MV-4-11 (cell line): ENCODE measurements around the gene CTTNBP2.

Experiments used
- DNase-seq: peaks from one replicate; lab custom pipeline; 2025; lab: John Stamatoyannopoulos, UW

CTTNBP2 gene

GRCh38 chr7:117790251-117790650 lies 83.0 kb downstream of the CTTNBP2 start:
- no peak for DNase-seq

DNA sequence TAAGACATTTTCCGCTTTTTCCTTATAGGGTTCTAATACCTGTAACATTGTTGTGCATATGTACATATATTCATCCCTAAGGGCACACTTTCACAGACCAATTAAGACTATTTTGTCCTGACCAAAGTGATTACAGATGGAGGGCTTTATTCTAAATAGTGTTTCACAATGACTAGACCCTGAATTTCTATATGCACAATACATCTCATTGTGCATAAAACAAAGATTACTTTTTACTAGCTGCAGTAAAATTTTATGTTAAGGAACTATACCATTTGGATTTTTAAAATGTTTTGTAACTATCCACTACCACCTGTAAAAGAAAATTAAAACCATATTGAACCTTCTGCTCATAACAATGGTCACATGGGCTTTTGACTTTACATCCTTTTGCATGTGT lies 87.8 kb downstream of the CTTNBP2 start:
- DNase-seq = no peak

- no peak for DNase-seq
Measured at GRCh38 chr7:117784315-117784714, 88.9 kb downstream of the CTTNBP2 start.

DNA sequence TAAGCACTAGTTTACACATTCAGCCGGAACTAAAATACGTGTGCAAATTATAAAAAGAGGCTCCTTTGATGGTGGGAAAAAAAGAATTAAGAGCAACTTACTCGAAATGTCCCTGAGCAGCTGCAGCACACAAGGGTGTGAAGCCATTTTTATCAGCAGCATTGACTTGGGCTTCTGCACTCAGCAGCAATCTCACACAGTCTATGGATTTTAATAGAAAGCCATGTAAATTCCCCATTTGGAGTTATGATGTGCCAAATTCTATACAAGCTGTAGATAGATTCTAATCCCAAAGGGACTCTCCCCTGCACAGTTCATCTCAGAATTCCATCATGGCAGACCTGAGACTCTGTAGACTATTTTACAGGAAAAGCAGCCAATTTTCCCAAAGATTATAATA lies 90.5 kb downstream of the CTTNBP2 start:
- no peak for DNase-seq

GRCh38 chr7:117781707-117782106 lies 91.5 kb downstream of the CTTNBP2 start:
- no peak for DNase-seq

DNA sequence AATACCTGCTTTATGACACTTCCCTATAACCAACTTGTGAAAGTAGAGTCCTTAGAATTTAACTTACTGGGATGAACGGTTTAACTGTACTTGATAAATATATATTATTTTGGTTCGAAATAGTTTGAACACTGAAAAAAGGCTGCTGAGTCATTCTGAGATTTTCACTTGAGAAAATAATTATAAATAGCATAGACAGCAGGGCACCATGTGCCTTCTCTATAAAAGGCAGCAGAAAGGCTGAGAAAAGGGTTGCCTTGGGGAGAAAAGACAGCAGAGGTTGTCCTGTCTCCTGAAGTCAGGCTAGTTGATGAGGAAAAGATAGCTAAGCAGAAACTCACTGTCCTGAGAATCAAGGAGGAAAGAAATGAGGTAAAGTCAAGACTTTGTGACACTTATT lies 92.4 kb downstream of the CTTNBP2 start:
- DNase-seq = peak; percentile 4

DNA sequence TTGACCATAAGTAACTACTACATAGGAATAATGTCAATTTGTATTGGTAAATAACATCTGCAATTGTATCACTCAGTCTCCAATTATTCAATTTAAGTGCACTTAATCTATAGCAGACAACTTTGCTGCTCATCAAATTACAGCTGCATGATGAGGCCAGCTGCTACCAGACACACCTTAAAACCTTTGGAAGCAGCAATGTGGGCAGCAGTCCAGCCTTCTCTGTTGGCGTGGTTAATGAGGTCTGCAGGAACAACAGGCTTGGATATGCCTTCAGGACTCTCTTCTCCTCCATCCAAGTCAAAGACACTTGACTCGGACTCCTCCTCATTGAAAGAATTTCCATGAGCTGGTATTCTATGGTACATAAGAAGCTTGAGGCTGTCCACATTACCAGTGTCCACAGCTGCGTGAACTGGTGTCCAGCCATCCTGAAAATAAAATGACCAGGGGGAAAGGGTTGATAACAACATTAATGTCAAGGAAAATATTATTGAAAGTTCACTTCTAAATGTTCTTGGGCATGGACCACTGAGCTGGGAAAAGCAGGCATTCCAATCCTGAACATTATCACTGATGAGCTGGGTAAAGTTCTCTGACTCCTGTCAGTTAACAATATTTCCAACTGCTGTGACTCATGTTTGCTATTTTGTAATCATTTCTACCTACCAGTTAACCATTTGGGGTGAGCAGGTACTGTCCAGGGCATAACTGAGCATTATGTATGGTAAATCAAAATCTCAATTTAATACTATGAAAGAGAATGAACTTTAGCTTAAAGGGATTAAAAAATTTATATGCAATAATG lies 95.7 kb downstream of the CTTNBP2 start:
- no peak for DNase-seq

DNA sequence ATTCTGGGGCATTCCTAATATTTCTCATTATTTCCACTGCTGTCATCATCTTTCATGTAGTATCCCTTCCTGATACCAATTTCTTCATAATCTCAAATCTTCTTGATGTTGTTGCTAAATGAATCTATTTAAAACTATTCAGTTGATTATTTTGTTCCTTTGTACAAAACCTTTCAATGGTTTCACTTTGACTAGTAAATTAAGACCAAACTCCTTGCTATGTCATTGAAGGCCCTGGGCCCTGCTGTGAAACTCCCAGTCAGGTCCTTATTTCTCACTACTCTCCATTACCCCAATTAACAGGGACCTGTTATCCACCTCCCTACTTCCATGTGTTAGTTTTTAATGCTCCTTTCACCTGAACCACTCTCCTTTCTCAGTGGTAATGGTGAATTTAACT lies 97.0 kb downstream of the CTTNBP2 start:
- DNase-seq = no peak

DNA sequence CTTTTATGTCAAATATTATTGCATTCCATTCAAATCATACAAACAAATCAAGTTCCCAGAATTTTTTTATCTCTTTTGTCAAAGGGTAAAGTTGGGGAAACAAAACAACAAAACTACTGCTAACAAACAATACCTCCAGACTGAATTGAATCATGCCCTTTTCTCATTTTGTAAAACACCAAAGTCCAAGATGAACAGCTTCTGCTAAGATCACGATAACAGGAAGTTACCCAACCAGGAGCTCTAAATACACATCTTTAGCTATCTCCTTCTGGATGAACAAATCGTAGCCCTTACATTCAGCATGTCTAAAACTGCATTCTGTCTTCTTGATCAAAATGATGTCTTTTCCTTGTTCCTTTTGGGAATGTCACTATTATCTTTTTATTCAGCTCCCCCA lies 97.4 kb downstream of the CTTNBP2 start:
- peak; percentile 76 for DNase-seq

GRCh38 chr7:117774943-117775342 lies 98.3 kb downstream of the CTTNBP2 start:
- no peak for DNase-seq

DNA sequence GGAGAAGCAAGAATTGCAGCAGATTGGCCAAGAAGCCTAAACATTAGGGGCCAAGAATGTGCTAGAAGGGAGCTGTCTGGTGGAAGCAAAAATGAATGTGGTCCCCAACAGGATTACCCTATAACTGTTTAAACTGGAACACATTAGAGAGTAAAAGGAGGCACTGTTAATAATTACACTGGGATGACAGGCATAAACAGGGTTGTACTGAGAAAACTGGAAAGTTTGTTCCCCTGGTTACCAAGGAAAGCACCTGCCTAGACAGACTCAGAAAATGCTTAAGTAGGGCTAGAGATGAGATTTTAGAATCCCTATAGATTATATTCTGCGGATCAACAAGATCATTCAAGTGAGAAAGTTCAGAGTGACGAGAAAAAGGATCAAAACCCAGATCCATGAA lies 100.8 kb downstream of the CTTNBP2 start:
- DNase-seq = no peak

GRCh38 chr7:117771756-117772155 lies 101.5 kb downstream of the CTTNBP2 start:
- DNase-seq = no peak

- DNase-seq = no peak
Measured at GRCh38 chr7:117769085-117769484, 104.2 kb downstream of the CTTNBP2 start.

DNA sequence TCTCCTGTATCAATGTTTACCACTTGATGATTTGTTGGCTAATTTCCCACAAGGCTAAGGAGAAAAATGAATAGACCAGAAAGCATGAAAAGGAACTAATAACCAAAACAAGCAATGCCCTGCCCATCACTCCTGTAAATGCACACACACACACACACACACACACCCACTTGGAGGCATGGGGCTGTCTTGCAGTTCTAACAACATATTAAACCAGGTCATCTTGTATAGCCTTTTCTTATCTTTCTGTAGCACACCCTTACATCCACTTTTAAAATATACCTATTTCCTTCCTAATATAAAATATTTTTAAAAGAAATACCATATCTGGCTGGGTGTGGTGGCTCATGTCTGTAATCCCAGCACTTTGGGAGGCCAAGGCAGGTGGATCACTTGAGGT lies 105.3 kb downstream of the CTTNBP2 start:
- no peak for DNase-seq

GRCh38 chr7:117766913-117767312 lies 106.3 kb downstream of the CTTNBP2 start:
- no peak for DNase-seq

GRCh38 chr7:117764031-117764430 lies 109.2 kb downstream of the CTTNBP2 start:
- no peak for DNase-seq

DNA sequence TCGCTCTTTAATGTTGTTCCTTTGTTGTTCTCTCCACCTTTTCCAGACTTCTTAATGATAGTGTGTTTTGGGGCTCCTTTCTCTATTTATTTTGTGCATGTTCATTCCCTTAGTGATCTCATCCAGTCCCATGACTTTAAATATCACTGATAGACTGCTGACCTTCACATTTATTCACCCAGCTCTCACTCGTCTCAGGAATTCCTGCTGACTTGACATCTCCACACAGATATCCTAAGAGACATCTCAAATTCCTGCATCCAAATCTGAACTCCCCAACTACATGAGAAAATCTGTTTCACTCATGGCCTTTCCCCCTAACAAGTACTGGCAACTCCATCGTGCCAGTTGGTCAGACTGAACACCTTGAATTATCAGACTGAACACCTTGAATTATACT lies 111.2 kb downstream of the CTTNBP2 start:
- DNase-seq = no peak

- no peak for DNase-seq
Measured at GRCh38 chr7:117759950-117760640, 113.1 kb downstream of the CTTNBP2 start.

- DNase-seq = no peak
Measured at GRCh38 chr7:117757440-117757839, 115.8 kb downstream of the CTTNBP2 start.

- no peak for DNase-seq
Measured at GRCh38 chr7:117756586-117757085, 116.6 kb downstream of the CTTNBP2 start.

DNA sequence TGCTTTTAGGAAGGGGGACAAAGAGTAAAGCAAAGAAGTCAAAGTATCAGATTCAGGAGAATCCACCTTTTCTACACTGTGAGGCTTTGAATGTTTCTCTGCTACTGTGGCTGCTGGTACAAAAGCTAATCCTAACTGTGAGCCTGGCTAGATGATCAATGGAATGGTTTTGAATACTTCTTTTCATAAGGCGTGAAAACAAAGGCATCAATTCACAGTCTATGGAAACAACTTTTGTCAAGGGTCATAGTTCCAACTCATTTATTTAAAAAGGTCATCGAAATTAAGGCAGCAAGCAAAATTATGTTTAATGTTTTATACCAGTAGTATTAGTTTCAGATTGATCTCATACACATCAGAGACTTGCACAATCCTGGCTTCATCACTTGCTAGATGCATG lies 118.1 kb downstream of the CTTNBP2 start:
- DNase-seq = no peak

- peak; percentile 1 for DNase-seq
Measured at GRCh38 chr7:117751775-117752174, 121.5 kb downstream of the CTTNBP2 start.
